Measurements from ENCODE around the gene IRF8.

Gene IRF8, protein sequence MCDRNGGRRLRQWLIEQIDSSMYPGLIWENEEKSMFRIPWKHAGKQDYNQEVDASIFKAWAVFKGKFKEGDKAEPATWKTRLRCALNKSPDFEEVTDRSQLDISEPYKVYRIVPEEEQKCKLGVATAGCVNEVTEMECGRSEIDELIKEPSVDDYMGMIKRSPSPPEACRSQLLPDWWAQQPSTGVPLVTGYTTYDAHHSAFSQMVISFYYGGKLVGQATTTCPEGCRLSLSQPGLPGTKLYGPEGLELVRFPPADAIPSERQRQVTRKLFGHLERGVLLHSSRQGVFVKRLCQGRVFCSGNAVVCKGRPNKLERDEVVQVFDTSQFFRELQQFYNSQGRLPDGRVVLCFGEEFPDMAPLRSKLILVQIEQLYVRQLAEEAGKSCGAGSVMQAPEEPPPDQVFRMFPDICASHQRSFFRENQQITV

GRCh38 chr16:85898521-85899442 lies at the start of gene IRF8:
Gene IRF8 (plus strand): TSS chr16:85899162. CDS start chr16:85903016, 3,854 bp downstream.
- peak within 1 kb of the TSS; percentile 53 for H3K4me3 ChIP-seq (ENCODE audit: low read depth, low read length)
- TF ChIP-seq, protein P1, sequence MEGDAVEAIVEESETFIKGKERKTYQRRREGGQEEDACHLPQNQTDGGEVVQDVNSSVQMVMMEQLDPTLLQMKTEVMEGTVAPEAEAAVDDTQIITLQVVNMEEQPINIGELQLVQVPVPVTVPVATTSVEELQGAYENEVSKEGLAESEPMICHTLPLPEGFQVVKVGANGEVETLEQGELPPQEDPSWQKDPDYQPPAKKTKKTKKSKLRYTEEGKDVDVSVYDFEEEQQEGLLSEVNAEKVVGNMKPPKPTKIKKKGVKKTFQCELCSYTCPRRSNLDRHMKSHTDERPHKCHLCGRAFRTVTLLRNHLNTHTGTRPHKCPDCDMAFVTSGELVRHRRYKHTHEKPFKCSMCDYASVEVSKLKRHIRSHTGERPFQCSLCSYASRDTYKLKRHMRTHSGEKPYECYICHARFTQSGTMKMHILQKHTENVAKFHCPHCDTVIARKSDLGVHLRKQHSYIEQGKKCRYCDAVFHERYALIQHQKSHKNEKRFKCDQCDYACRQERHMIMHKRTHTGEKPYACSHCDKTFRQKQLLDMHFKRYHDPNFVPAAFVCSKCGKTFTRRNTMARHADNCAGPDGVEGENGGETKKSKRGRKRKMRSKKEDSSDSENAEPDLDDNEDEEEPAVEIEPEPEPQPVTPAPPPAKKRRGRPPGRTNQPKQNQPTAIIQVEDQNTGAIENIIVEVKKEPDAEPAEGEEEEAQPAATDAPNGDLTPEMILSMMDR (conservative IDR thresholded peaks at IDR 0.05; ENCODE audit: low read depth, low read length), result no peak
- peak; percentile 47 for DNase-seq (ENCODE audit: low read depth)

DNA sequence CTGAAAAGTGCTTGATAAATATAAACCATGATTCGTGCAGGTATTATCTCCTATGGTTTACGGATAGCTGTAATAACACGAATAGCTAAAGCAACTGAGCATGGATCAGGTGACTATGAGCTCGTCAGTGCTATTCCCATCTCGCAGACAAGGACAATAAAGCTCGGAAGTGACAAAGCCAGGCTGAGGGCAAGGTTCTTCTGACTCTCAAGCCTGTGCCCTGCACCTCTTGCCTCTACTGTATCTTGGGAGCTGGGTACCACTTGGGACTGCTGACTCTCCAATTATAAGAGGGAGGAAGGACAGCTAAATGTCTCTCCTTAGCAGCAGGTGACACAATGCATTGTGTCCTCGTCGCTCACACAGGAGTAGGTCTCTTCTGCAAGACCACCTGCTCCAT lies 49.6 kb upstream of the IRF8 start:
- DNase-seq (ENCODE audit: low read depth), result no peak
- no peak overlapping the region for H3K4me3 ChIP-seq (ENCODE audit: low read depth, low read length)
- TF ChIP-seq, protein P1 (conservative IDR thresholded peaks at IDR 0.05; ENCODE audit: low read depth, low read length), result no peak

DNA sequence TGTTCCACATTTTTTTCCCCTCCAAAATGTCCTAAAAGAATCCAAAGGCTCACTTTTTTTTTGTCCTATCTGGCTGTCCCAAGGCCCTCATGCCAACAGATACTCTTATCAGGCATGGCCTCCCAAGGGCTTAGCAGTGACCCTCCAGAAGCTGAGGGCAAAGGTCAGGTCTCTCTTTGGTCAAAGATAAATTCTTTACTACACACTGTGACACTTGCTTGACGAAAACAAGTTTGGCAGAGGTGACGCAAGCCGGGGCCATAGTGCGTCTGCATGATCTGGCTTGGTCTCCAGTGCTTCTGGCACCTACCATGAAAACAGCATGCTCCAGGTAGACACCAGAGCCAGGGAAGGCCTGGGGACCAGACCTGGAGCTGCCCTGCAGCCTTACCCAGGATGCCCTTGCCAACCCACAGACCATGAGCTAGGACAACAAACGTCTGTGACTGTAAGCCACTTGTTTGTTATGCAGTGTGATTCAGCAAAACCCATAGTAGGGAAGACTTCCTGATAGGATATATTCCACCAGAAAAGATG lies 48.5 kb upstream of the IRF8 start:
- H3K4me3 ChIP-seq (ENCODE audit: low read depth, low read length), result no peak overlapping the region

DNA sequence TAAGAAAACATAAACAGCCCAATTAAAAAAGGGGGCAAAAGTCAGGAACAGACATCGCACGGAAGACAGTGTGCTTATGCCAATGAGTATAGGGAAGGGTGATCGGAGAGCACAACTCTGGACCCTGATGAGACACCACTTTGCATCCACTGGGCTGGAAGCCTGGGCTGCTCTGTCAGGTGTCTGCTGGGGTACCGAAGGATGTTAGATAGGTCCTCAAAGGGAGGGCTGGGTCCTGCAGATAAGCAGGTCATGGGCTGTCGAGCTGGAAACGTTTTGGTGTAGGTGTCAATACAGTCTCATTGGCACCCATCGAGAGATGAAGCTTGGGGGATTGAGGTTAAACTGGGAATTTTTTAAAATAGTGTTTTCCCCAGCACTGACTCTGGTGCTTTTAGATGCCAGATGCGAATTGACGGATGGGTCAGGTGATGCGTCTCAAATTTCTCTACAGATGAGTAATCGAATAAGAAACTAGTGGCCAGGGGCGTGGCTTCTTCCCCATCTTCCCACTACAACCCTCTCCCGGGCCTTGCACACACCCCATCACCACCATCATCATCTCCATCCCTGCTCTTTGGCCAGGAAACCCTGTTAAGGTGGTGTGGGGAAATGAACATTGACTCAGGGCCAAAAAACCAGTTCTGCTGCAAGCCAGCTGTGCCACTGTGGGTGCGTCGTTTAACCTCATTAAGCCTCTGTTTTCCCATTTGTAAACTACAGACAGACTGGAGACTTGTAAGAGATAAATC lies 47.8 kb upstream of the IRF8 start:
- H3K4me3 ChIP-seq (ENCODE audit: low read depth, low read length), result no peak overlapping the region
- DNase-seq (ENCODE audit: low read depth), result no peak
- TF ChIP-seq, protein P1 (conservative IDR thresholded peaks at IDR 0.05; ENCODE audit: low read depth, low read length), result no peak

More for the DNA sequence above, 48.5 kb upstream of the IRF8 start:
- DNase-seq (ENCODE audit: low read depth), result no peak
- TF ChIP-seq, protein P1 (conservative IDR thresholded peaks at IDR 0.05; ENCODE audit: low read depth, low read length), result no peak

- TF ChIP-seq, protein P1 (conservative IDR thresholded peaks at IDR 0.05; ENCODE audit: low read depth, low read length), result no peak
- H3K4me3 ChIP-seq (ENCODE audit: low read depth, low read length), result no peak overlapping the region
- peak; percentile 8 for DNase-seq (ENCODE audit: low read depth)
Observed at GRCh38 chr16:85853547-85854545, 45.1 kb upstream of the IRF8 start.
